Measurements from ENCODE around the gene STYXL1.
"Not testable (repeated sequence)": the region's sequence is repeated elsewhere in the genome, so short reads cannot be mapped to it uniquely, and the experiment has no call there.

STYXL1 gene

DNA sequence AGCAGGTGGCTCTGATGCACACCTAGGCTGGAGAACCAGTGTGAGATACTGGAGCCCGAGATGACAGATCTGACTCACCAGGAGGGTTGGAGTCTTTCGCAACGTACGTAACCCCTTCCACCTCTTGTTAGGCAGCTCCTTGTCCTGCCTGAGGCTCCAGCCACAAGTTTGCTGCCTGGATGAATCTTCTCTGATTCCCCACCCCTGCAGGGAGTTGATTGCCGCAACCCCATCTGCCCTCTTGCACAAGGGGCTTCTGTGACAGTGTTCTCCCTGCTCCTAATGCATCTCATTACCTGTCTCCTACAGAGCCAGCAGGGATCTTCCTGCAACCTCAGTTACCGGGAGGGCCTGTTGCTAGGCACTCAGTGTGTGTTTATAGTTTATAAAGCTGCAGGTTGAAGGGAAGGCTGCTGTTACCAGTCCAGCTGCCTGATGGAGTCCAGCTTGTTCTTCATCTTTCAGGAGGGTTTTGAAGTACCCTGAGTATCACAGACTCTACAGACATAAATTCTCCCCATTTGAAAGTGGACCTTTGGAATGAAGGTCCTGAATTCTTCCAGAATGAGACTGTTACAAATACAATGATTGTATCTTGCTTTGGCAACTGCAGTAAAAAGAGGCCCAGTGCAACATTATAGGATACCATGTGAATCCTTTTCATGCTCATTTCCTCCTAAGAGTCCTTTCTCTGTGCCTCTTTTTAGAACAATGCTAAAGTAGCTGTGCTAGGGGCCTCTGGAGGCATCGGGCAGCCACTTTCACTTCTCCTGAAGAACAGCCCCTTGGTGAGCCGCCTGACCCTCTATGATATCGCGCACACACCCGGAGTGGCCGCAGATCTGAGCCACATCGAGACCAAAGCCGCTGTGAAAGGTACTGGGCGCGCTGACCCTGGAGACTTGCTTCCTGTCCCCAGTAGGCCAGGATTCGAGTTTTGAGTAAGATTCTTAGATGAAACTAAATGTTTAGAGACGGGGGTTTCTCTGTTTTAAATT lies 6.6 kb upstream of the STYXL1 start:
- peaks cover 54 to 63% of the 10 kb centered on the region in 2 donors for H3K4me1 ChIP-seq (ENCODE audit: control insufficient read depth in 1 of 2, insufficient read depth in 2 of 2, low read length in 2 of 2)
- H3K27me3 ChIP-seq (ENCODE audit: control insufficient read depth in 1 of 2, insufficient read depth in 2 of 2, low read length in 2 of 2) = no peaks in the 10 kb centered on the region
- H3K9ac ChIP-seq (ENCODE audit: low read depth in 1 of 2, low read length in 2 of 2) = no peak overlapping the region
- no peaks in the 10 kb centered on the region for H3K9me3 ChIP-seq (ENCODE audit: control insufficient read depth in 1 of 2, low read length in 2 of 2)
- no peak overlapping the region for H3K27ac ChIP-seq (ENCODE audit: low read depth, low read length)
- no peak overlapping the region for H3K4me3 ChIP-seq (ENCODE audit: low read depth in 1 of 2, low read length in 2 of 2)
- peaks cover 27 to 49% of the 10 kb centered on the region in 2 donors for H3K36me3 ChIP-seq (ENCODE audit: control insufficient read depth in 1 of 2, insufficient read depth in 2 of 2, low read length in 2 of 2)

DNA sequence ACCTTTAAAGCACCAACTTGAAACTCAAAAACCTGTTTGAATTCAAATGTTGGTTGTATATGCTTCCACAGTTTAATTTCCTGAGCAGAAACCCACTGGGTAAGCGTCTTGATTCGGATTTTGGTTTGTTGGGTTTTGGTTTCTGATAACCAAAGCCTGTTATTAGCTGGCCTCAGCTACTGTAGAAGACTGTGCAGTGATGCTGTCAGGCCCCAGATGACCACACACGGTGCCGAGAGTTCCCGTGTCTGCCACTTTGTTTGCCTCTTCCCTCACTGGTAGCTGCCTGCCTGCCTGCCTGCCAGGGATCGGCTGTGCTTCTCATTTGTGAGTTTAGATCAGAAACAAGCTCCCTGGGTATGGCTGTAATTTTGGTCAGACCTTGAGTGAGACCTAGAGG lies 5.7 kb upstream of the STYXL1 start:
- Histone ChIP-seq H3K4me1 (ENCODE audit: control insufficient read depth in 1 of 2, insufficient read depth in 2 of 2, low read length in 2 of 2) (peaks cover 54 to 65% of the 10 kb centered on the region in 2 donors), H3K4me3 (ENCODE audit: low read depth in 1 of 2, low read length in 2 of 2) (no peak overlapping the region), H3K36me3 (ENCODE audit: control insufficient read depth in 1 of 2, insufficient read depth in 2 of 2, low read length in 2 of 2) (peaks cover 24 to 40% of the 10 kb centered on the region in 2 donors), H3K9me3 (ENCODE audit: control insufficient read depth in 1 of 2, low read length in 2 of 2) (no peaks in the 10 kb centered on the region), H3K27me3 (ENCODE audit: control insufficient read depth in 1 of 2, insufficient read depth in 2 of 2, low read length in 2 of 2) (no peaks in the 10 kb centered on the region), H3K9ac (ENCODE audit: low read depth in 1 of 2, low read length in 2 of 2) (peak overlapping the region in 1 of 2 donors; percentile 20), H3K27ac (ENCODE audit: low read depth, low read length) (no peak overlapping the region)

DNA sequence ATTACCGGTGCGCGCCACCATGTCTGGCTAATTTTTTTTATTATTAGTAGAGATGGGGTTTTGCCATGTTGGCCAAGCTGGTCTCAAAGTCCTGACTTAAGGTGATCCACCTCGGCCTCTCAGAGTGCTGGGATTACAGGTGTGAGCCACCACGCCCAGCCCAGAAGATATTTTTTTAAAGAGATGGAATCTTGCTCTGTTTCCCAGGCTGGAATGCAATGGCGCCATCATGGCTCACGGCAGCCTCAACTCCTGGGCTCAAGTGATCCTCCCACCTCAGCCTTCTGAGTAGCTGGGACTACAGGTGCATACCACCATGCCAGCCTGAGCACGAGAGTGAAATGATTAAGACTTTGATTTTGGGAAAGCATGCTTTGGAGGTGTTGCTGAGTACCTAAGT lies 4.9 kb upstream of the STYXL1 start:
- H3K27me3 ChIP-seq (ENCODE audit: control insufficient read depth in 1 of 2, insufficient read depth in 2 of 2, low read length in 2 of 2); H3K27ac ChIP-seq (ENCODE audit: low read depth, low read length); H3K9me3 ChIP-seq (ENCODE audit: control insufficient read depth in 1 of 2, low read length in 2 of 2); H3K4me3 ChIP-seq (ENCODE audit: low read depth in 1 of 2, low read length in 2 of 2); H3K9ac ChIP-seq (ENCODE audit: low read depth in 1 of 2, low read length in 2 of 2): not testable (repeated sequence)
- H3K4me1 ChIP-seq (ENCODE audit: control insufficient read depth in 1 of 2, insufficient read depth in 2 of 2, low read length in 2 of 2) = peaks cover 47 to 57% of the 10 kb centered on the region in 2 donors
- H3K36me3 ChIP-seq (ENCODE audit: control insufficient read depth in 1 of 2, insufficient read depth in 2 of 2, low read length in 2 of 2) = peaks cover 16 to 32% of the 10 kb centered on the region in 2 donors

DNA sequence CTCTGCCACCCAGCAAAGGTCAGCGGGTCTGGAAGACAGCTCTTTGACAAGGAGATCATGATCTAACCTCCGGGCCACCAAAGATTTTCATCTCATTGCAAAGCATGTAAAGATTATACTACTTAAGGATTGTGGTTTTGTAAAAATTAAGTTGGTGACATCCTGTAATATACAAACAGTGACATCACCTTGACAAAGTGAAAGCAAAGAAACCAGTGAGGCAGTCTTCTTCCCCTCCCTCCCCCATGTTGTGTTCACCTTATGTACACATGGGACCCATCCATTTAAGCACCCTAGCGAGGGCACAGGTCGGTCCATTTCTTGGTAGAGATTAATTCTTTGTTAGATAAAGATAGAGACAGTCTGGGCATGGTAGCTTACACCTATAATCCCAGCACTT lies 4.0 kb upstream of the STYXL1 start:
- Histone ChIP-seq H3K36me3 (ENCODE audit: control insufficient read depth in 1 of 2, insufficient read depth in 2 of 2, low read length in 2 of 2) (peaks cover 14 to 28% of the 10 kb centered on the region in 2 donors), H3K27ac (ENCODE audit: low read depth, low read length) (no peak overlapping the region), H3K9me3 (ENCODE audit: control insufficient read depth in 1 of 2, low read length in 2 of 2) (no peaks in the 10 kb centered on the region), H3K27me3 (ENCODE audit: control insufficient read depth in 1 of 2, insufficient read depth in 2 of 2, low read length in 2 of 2) (no peaks in the 10 kb centered on the region), H3K9ac (ENCODE audit: low read depth in 1 of 2, low read length in 2 of 2) (no peak overlapping the region), H3K4me1 (ENCODE audit: control insufficient read depth in 1 of 2, insufficient read depth in 2 of 2, low read length in 2 of 2) (peaks cover 40 to 49% of the 10 kb centered on the region in 2 donors), H3K4me3 (ENCODE audit: low read depth in 1 of 2, low read length in 2 of 2) (no peak overlapping the region)

DNA sequence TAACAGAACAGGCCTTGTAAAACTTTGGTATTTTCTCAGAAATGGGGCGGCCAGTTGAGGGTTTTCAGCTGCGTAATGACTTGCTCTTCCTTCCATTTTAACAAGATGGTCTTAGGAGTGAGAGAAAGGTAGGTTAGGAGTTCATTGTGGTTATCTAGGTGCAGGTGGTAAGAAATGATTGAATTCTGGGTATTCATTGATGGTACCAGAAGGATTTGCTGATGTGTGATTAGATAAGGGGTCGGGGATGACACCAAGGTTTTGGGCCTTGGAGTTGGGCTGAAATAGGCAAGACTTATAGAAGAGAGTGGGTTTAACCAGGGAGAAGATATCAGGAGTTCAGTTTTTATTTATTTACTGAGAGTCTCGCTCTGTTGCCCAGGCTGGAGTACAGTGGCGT lies 2.7 kb upstream of the STYXL1 start:
- no peak overlapping the region for H3K27ac ChIP-seq (ENCODE audit: low read depth, low read length)
- H3K9ac ChIP-seq (ENCODE audit: low read depth in 1 of 2, low read length in 2 of 2) = no peak overlapping the region
- H3K4me3 ChIP-seq (ENCODE audit: low read depth in 1 of 2, low read length in 2 of 2) = no peak overlapping the region
- no peaks in the 10 kb centered on the region for H3K9me3 ChIP-seq (ENCODE audit: control insufficient read depth in 1 of 2, low read length in 2 of 2)
- H3K27me3 ChIP-seq (ENCODE audit: control insufficient read depth in 1 of 2, insufficient read depth in 2 of 2, low read length in 2 of 2) = no peaks in the 10 kb centered on the region
- peaks cover 14 to 27% of the 10 kb centered on the region in 2 donors for H3K36me3 ChIP-seq (ENCODE audit: control insufficient read depth in 1 of 2, insufficient read depth in 2 of 2, low read length in 2 of 2)
- H3K4me1 ChIP-seq (ENCODE audit: control insufficient read depth in 1 of 2, insufficient read depth in 2 of 2, low read length in 2 of 2) = peaks cover 40 to 47% of the 10 kb centered on the region in 2 donors

DNA sequence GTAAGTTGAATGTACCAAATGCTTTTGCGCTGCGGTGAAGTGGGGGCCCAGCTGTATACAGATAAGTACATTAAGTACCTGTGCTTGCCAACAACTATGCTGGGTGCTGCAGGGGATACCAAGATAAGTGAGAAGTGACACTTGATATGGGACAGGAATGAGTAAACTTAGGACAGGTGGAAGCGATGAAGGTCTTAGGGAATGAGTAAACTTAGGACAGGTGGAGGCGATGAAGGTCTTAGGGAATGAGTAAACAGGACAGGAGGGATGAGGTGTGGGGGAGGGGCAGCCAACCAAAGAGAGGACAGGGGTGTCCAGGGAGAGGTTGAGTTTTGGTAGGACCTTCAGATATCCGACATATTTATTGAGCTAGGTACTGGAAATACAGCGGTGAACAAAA lies 1.5 kb upstream of the STYXL1 start:
- Histone ChIP-seq H3K4me3 (ENCODE audit: low read depth in 1 of 2, low read length in 2 of 2) (peak overlapping the region; percentile 91 to 97), H3K27ac (ENCODE audit: low read depth, low read length) (no peak overlapping the region), H3K9me3 (ENCODE audit: control insufficient read depth in 1 of 2, low read length in 2 of 2) (no peaks in the 10 kb centered on the region), H3K27me3 (ENCODE audit: control insufficient read depth in 1 of 2, insufficient read depth in 2 of 2, low read length in 2 of 2) (no peaks in the 10 kb centered on the region), H3K9ac (ENCODE audit: low read depth in 1 of 2, low read length in 2 of 2) (peak overlapping the region in 1 of 2 donors; percentile 97), H3K36me3 (ENCODE audit: control insufficient read depth in 1 of 2, insufficient read depth in 2 of 2, low read length in 2 of 2) (peaks cover 14% of the 10 kb centered on the region in 2 donors), H3K4me1 (ENCODE audit: control insufficient read depth in 1 of 2, insufficient read depth in 2 of 2, low read length in 2 of 2) (peaks cover 37 to 42% of the 10 kb centered on the region in 2 donors)

DNA sequence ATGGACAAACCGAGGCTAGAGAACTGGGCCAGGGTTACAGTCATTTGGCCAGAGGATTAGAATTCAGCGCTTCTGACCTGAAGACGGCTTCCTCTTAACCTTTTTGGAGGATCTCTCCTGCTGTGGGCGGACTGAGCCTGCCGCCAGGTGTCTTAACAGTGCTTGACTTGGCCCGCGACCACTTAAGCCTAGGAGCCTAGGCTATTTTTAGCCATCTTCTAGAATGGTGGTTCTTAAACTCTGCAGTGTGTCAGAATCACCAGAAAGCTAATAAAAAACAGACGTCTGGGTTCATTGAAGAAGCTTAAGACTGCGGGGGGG lies 828 bp upstream of the STYXL1 start:
- peaks cover 8% of the 10 kb centered on the region in 2 donors for H3K36me3 ChIP-seq (ENCODE audit: control insufficient read depth in 1 of 2, insufficient read depth in 2 of 2, low read length in 2 of 2)
- H3K27me3 ChIP-seq (ENCODE audit: control insufficient read depth in 1 of 2, insufficient read depth in 2 of 2, low read length in 2 of 2) = no peaks in the 10 kb centered on the region
- no peaks in the 10 kb centered on the region for H3K9me3 ChIP-seq (ENCODE audit: control insufficient read depth in 1 of 2, low read length in 2 of 2)
- peak overlapping the region; percentile 91 to 97 for H3K4me3 ChIP-seq (ENCODE audit: low read depth in 1 of 2, low read length in 2 of 2)
- peak overlapping the region; percentile 87 for H3K27ac ChIP-seq (ENCODE audit: low read depth, low read length)
- H3K9ac ChIP-seq (ENCODE audit: low read depth in 1 of 2, low read length in 2 of 2) = peak overlapping the region; percentile 97 to 98
- H3K4me1 ChIP-seq (ENCODE audit: control insufficient read depth in 1 of 2, insufficient read depth in 2 of 2, low read length in 2 of 2) = peaks cover 32 to 36% of the 10 kb centered on the region in 2 donors

DNA sequence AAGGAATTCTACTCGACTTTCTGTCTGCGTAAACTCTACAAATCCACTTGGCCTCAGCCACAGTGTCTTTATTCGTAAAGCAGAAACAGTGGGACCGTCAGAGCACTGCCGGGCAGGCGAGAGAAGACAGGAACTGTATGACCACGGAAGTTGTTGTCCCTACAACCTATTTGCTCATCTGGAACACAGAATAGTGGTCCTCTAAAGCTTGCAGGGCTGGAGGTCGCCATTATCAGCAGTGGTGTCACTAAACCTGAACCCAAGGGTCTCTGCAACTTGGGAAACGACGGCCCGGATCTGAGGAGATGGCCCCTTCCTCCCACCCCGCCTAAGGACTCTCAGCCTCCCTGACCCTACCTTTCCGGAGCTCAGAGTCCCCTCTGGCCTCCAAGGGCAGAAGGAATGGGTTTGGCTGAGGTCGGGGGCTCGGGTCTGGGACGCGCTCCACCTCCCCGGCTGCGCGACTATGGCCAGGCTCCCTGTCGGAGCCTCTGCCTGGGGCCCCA lies 442 bp downstream of the STYXL1 start:
- Histone ChIP-seq H3K36me3 (ENCODE audit: control insufficient read depth in 1 of 2, insufficient read depth in 2 of 2, low read length in 2 of 2) (peaks cover 0 to 2% of the 10 kb centered on the region in 2 donors), H3K4me1 (ENCODE audit: control insufficient read depth in 1 of 2, insufficient read depth in 2 of 2, low read length in 2 of 2) (peaks cover 27 to 29% of the 10 kb centered on the region in 2 donors), H3K27me3 (ENCODE audit: control insufficient read depth in 1 of 2, insufficient read depth in 2 of 2, low read length in 2 of 2) (no peaks in the 10 kb centered on the region), H3K27ac (ENCODE audit: low read depth, low read length) (peak overlapping the region; percentile 87), H3K9ac (ENCODE audit: low read depth in 1 of 2, low read length in 2 of 2) (peak overlapping the region; percentile 97 to 98), H3K4me3 (ENCODE audit: low read depth in 1 of 2, low read length in 2 of 2) (peak overlapping the region; percentile 91 to 97), H3K9me3 (ENCODE audit: control insufficient read depth in 1 of 2, low read length in 2 of 2) (no peaks in the 10 kb centered on the region)

DNA sequence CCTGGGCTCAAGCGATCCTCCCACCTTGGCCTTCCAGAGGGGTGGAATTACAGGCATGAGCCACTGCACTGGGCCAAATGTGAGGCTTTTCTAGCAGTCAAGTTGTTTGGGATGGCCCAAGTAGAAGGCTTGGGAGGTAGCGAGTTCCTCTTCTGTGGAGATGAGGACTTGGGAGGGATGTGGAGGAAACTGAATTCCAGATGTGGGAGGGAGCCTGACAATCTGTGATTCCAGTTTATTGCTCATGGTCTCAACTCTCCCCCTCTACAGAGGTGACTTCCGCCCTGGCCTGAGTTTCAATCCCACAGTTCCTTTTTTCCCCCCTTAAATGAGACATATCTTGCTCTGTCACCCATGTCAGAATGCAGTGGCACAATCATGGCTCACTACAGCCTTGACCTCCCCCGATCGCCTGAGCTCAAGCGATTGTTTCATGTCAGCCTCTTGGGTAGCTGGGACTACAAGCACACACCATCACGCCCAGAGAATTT lies 3.4 kb downstream of the STYXL1 start:
- H3K27ac ChIP-seq (ENCODE audit: low read depth, low read length) = no peak overlapping the region
- H3K4me3 ChIP-seq (ENCODE audit: low read depth in 1 of 2, low read length in 2 of 2) = no peak overlapping the region
- H3K36me3 ChIP-seq (ENCODE audit: control insufficient read depth in 1 of 2, insufficient read depth in 2 of 2, low read length in 2 of 2) = peaks cover 0 to 3% of the 10 kb centered on the region in 2 donors
- no peak overlapping the region for H3K9ac ChIP-seq (ENCODE audit: low read depth in 1 of 2, low read length in 2 of 2)
- H3K9me3 ChIP-seq (ENCODE audit: control insufficient read depth in 1 of 2, low read length in 2 of 2) = no peaks in the 10 kb centered on the region
- no peaks in the 10 kb centered on the region for H3K27me3 ChIP-seq (ENCODE audit: control insufficient read depth in 1 of 2, insufficient read depth in 2 of 2, low read length in 2 of 2)
- peaks cover 6 to 9% of the 10 kb centered on the region in 2 donors for H3K4me1 ChIP-seq (ENCODE audit: control insufficient read depth in 1 of 2, insufficient read depth in 2 of 2, low read length in 2 of 2)

DNA sequence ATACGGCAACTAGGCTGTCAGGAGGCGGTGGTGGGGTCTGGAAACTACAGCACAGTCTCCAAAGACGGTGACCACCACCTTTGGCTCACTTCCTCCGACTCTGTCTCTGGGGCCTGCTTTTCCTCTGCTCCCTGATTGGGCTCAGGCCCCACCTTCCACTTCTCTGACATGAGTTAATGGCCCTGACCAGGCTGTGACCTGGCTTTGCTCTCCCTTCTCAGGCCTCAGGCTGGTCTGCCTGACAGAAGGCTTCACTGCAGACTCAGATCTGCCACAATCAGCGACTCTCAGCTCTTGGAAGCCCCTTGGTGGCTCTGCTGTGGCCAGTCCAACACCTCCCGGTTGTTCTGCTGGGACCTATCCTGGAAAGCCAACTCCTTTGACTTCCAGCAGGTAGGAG lies 7.7 kb downstream of the STYXL1 start:
- Histone ChIP-seq H3K4me3 (ENCODE audit: low read depth in 1 of 2, low read length in 2 of 2) (no peak overlapping the region), H3K4me1 (ENCODE audit: control insufficient read depth in 1 of 2, insufficient read depth in 2 of 2, low read length in 2 of 2) (no peaks in the 10 kb centered on the region), H3K36me3 (ENCODE audit: control insufficient read depth in 1 of 2, insufficient read depth in 2 of 2, low read length in 2 of 2) (peaks cover 0 to 3% of the 10 kb centered on the region in 2 donors), H3K27me3 (ENCODE audit: control insufficient read depth in 1 of 2, insufficient read depth in 2 of 2, low read length in 2 of 2) (no peaks in the 10 kb centered on the region), H3K9ac (ENCODE audit: low read depth in 1 of 2, low read length in 2 of 2) (no peak overlapping the region), H3K27ac (ENCODE audit: low read depth, low read length) (no peak overlapping the region), H3K9me3 (ENCODE audit: control insufficient read depth in 1 of 2, low read length in 2 of 2) (no peaks in the 10 kb centered on the region)

All from duodenal mucosa (tissue), 2 donors.